Measurements from ENCODE around the gene CALML6.

CALML6 gene

GRCh38 chr1:1942753-1943656, 27.9 kb downstream of the CALML6 start:
- DNase-seq (ENCODE audit: low read depth), result no peak

- DNase-seq (ENCODE audit: low read depth), result peak; percentile 45
These were observed 28.9 kb downstream of the CALML6 start for GRCh38 chr1:1943834-1944570.

- no peak for DNase-seq (ENCODE audit: low read depth)
These were observed 30.8 kb downstream of the CALML6 start for GRCh38 chr1:1945782-1946393.

- DNase-seq (ENCODE audit: low read depth), result no peak
These were observed 31.5 kb downstream of the CALML6 start for GRCh38 chr1:1946540-1946939.

- DNase-seq (ENCODE audit: low read depth), result no peak
These were observed 32.4 kb downstream of the CALML6 start for GRCh38 chr1:1947493-1947892.

GRCh38 chr1:1948783-1949182, 33.7 kb downstream of the CALML6 start:
- DNase-seq (ENCODE audit: low read depth), result no peak

GRCh38 chr1:1950940-1951339, 35.9 kb downstream of the CALML6 start:
- no peak for DNase-seq (ENCODE audit: low read depth)

- DNase-seq (ENCODE audit: low read depth), result no peak
These were observed 39.0 kb downstream of the CALML6 start for GRCh38 chr1:1954015-1954414.

- DNase-seq (ENCODE audit: low read depth), result no peak
These were observed 39.9 kb downstream of the CALML6 start for GRCh38 chr1:1954831-1955441.

GRCh38 chr1:1955621-1956094, 40.6 kb downstream of the CALML6 start:
- no peak for DNase-seq (ENCODE audit: low read depth)

- DNase-seq (ENCODE audit: low read depth), result no peak
These were observed 41.0 kb downstream of the CALML6 start for GRCh38 chr1:1956101-1956500.

- no peak for DNase-seq (ENCODE audit: low read depth)
These were observed 41.8 kb downstream of the CALML6 start for GRCh38 chr1:1956586-1957532.

- DNase-seq (ENCODE audit: low read depth), result no peak
These were observed 42.5 kb downstream of the CALML6 start for GRCh38 chr1:1957533-1957961.

GRCh38 chr1:1958071-1958541, 43.0 kb downstream of the CALML6 start:
- DNase-seq (ENCODE audit: low read depth), result no peak

GRCh38 chr1:1959459-1959839, 44.4 kb downstream of the CALML6 start:
- DNase-seq (ENCODE audit: low read depth), result no peak

- peak; percentile 34 for DNase-seq (ENCODE audit: low read depth)
These were observed 44.9 kb downstream of the CALML6 start for GRCh38 chr1:1959840-1960479.

- DNase-seq (ENCODE audit: low read depth), result no peak
These were observed 45.6 kb downstream of the CALML6 start for GRCh38 chr1:1960480-1961196.

GRCh38 chr1:1962752-1963151, 47.7 kb downstream of the CALML6 start:
- DNase-seq (ENCODE audit: low read depth), result no peak

- DNase-seq (ENCODE audit: low read depth), result no peak
These were observed 48.5 kb downstream of the CALML6 start for GRCh38 chr1:1963570-1963969.

GRCh38 chr1:1964811-1965210, 49.8 kb downstream of the CALML6 start:
- DNase-seq (ENCODE audit: low read depth), result no peak

Measured in activated T-helper 9 cell treated with anti-CD3 and anti-CD28 coated beads, Interleukin-2, amount 50 U/mL, for 16 hours (primary cell).